Small intestine (tissue), 7 donors: ENCODE results near the gene BRD3. TPM values are rescaled to one million over a fixed set of nuclear protein-coding genes. Genes with fewer than 3 reads are reported as not detected.

Experiments used
- DNase-seq, 2 donors: peaks; one replicate each; pipeline versions ENCODE4 v3.0.0 to v3.0.0-alpha.2; 2013
- FAIRE-seq: peaks from 2 replicates; lab custom pipeline; 2012; peaks lifted over from hg19 to GRCh38; lab: Jason Lieb, UNC
- H3K27ac ChIP-seq, 3 donors: one replicate each; pipeline ENCODE4 v1.5.1; 2013; ENCODE audit warnings: low read length in 2 of 3, mild to moderate bottlenecking in 2 of 3, control low read depth in 1 of 3, inconsistent platforms in 1 of 3, low read depth in 1 of 3, moderate library complexity in 1 of 3
- H3K27me3 ChIP-seq, 3 donors: one replicate each; pipeline ENCODE4 v1.6.1; 2013; ENCODE audit warnings: low read length in 3 of 3, inconsistent platforms in 1 of 3; ENCODE audit not compliant: control insufficient read depth in 3 of 3, insufficient read depth in 3 of 3
- H3K36me3 ChIP-seq, 3 donors: one replicate each; pipeline ENCODE4 v1.6.1; 2013; ENCODE audit warnings: low read length in 3 of 3, inconsistent platforms in 1 of 3, low read depth in 1 of 3, mild to moderate bottlenecking in 1 of 3, moderate library complexity in 1 of 3; ENCODE audit not compliant: control insufficient read depth in 3 of 3, insufficient read depth in 2 of 3
- H3K4me1 ChIP-seq, 3 donors: one replicate each; pipeline ENCODE4 v1.6.1; 2013; ENCODE audit warnings: low read length in 2 of 3, inconsistent platforms in 1 of 3, low read depth in 1 of 3, mild to moderate bottlenecking in 1 of 3, moderate library complexity in 1 of 3; ENCODE audit not compliant: control insufficient read depth in 3 of 3, insufficient read depth in 2 of 3
- H3K4me3 ChIP-seq, 3 donors: one replicate each; pipeline ENCODE4 v1.5.1; 2013; ENCODE audit warnings: low read length in 3 of 3, control low read depth in 1 of 3, inconsistent platforms in 1 of 3, low read depth in 1 of 3, mild to moderate bottlenecking in 1 of 3, moderate library complexity in 1 of 3
- H3K9me3 ChIP-seq, 2 donors: one replicate each; pipeline ENCODE4 v1.6.1; 2013; ENCODE audit warnings: low read depth in 1 of 2, low read length in 1 of 2; ENCODE audit not compliant: control insufficient read depth in 2 of 2, insufficient read depth in 1 of 2
- WGBS, 3 donors: extraction: QIAGEN DNeasy Blood & Tissue Kit; methylation state at CpG; one replicate each; pipeline ENCODE4 v1.1.7; 2013; 5-methylcytosine and 5-hydroxymethylcytosine counted together
- polyA plus RNA-seq, 4 donors: library from polyadenylated mRNA; stranded (reverse) in 3 of 4; unstranded in 1 of 4; fragments of 200-250 nt in 3 of 4; fragments of 120-200 nt in 1 of 4; gene quantifications; one replicate each; pipeline versions ENCODE4 v1.2.1 to v1.2.3, GENCODE V29; 2013
- donor health status: healthy with polysubstance abuse.
- donor health status: control.
- donor health status: control.
- donor health status: Bipolar disorder and iron deficiency.
- donor health status: healthy.

Gene BRD3
- polyA plus RNA-seq, 4 donors, result 4.3 to 23.9 (median 8.5) TPM

GRCh38 chr9:134040781-134041648 lies 26.8 kb downstream of the BRD3 start:
- 55 to 70% (median 57%) methylated on average over 16 to 21 of the region's 21 CpGs for WGBS, 3 donors
- no peak overlapping the region for H3K27ac ChIP-seq
- DNase-seq, result peak in 1 of 2 donors; percentile 27
- H3K36me3 ChIP-seq, result peaks cover 4 to 82% (median 9%) of the 10 kb centered on the region in 3 donors
- H3K27me3 ChIP-seq, result no peaks in the 10 kb centered on the region
- no peak overlapping the region for H3K4me3 ChIP-seq
- H3K9me3 ChIP-seq, result no peaks in the 10 kb centered on the region
- H3K4me1 ChIP-seq, result no peaks in the 10 kb centered on the region
- no peak for FAIRE-seq

- 91 to 97% (median 96%) methylated on average over 17 of the region's 17 CpGs for WGBS, 3 donors
- H3K4me1 ChIP-seq, result no peaks in the 10 kb centered on the region
- FAIRE-seq (no peak), DNase-seq (no peak)
- H3K27ac ChIP-seq, result no peak overlapping the region
- no peaks in the 10 kb centered on the region for H3K9me3 ChIP-seq
- no peak overlapping the region for H3K4me3 ChIP-seq
- H3K27me3 ChIP-seq, result no peaks in the 10 kb centered on the region
- H3K36me3 ChIP-seq, result peaks cover 0 to 82% (median 9%) of the 10 kb centered on the region in 3 donors
Measured at GRCh38 chr9:134040176-134040565, 27.7 kb downstream of the BRD3 start.

- H3K4me3 ChIP-seq, result no peak overlapping the region
- no peaks in the 10 kb centered on the region for H3K4me1 ChIP-seq
- H3K36me3 ChIP-seq, result peaks cover 0 to 82% (median 14%) of the 10 kb centered on the region in 3 donors
- WGBS, 3 donors, result 89 to 96% (median 90%) methylated on average over 20 of the region's 20 CpGs
- H3K27me3 ChIP-seq, result no peaks in the 10 kb centered on the region
- FAIRE-seq, result no peak
- no peaks in the 10 kb centered on the region for H3K9me3 ChIP-seq
- no peak for DNase-seq
- H3K27ac ChIP-seq, result no peak overlapping the region
Measured at GRCh38 chr9:134039386-134040175, 28.2 kb downstream of the BRD3 start.

- DNase-seq (no peak), FAIRE-seq (no peak)
- Histone ChIP-seq H3K4me1 (no peaks in the 10 kb centered on the region), H3K9me3 (no peaks in the 10 kb centered on the region), H3K27ac (no peak overlapping the region), H3K27me3 (no peaks in the 10 kb centered on the region), H3K36me3 (peaks cover 8 to 83% (median 14%) of the 10 kb centered on the region in 3 donors), H3K4me3 (no peak overlapping the region)
- 93 to 97% (median 96%) methylated on average over 2 of the region's 2 CpGs for WGBS, 3 donors
Measured at GRCh38 chr9:134037641-134038040, 30.2 kb downstream of the BRD3 start.

GRCh38 chr9:134036130-134036529 lies 31.7 kb downstream of the BRD3 start:
- no peak for FAIRE-seq
- Histone ChIP-seq H3K36me3 (peaks cover 9 to 81% (median 13%) of the 10 kb centered on the region in 3 donors), H3K9me3 (no peaks in the 10 kb centered on the region), H3K27ac (no peak overlapping the region), H3K4me3 (no peak overlapping the region), H3K4me1 (no peaks in the 10 kb centered on the region), H3K27me3 (no peaks in the 10 kb centered on the region)
- WGBS, 3 donors, result 94 to 97% (median 95%) methylated on average over 16 of the region's 16 CpGs
- DNase-seq, result no peak

- peaks cover 12 to 81% (median 18%) of the 10 kb centered on the region in 3 donors for H3K36me3 ChIP-seq
- H3K27ac ChIP-seq, result no peak overlapping the region
- 92 to 97% (median 93%) methylated on average over 28 of the region's 28 CpGs for WGBS, 3 donors
- no peak for FAIRE-seq
- DNase-seq, result no peak
- no peak overlapping the region for H3K4me3 ChIP-seq
- no peaks in the 10 kb centered on the region for H3K4me1 ChIP-seq
- no peaks in the 10 kb centered on the region for H3K27me3 ChIP-seq
- H3K9me3 ChIP-seq, result no peaks in the 10 kb centered on the region
Measured at GRCh38 chr9:134035041-134036039, 32.5 kb downstream of the BRD3 start.

GRCh38 chr9:134034215-134035040 lies 33.4 kb downstream of the BRD3 start:
- Histone ChIP-seq H3K36me3 (peaks cover 12 to 79% (median 18%) of the 10 kb centered on the region in 3 donors), H3K27ac (no peak overlapping the region), H3K27me3 (no peaks in the 10 kb centered on the region), H3K9me3 (no peaks in the 10 kb centered on the region), H3K4me1 (no peaks in the 10 kb centered on the region), H3K4me3 (no peak overlapping the region)
- DNase-seq, result no peak
- WGBS, 3 donors, result 93 to 95% (median 94%) methylated on average over 19 of the region's 19 CpGs
- FAIRE-seq, result no peak
